Measurements from ENCODE around the gene JPH3.

GRCh38 chr16:87598431-87598830 lies 3.9 kb upstream of the JPH3 start:
- TF ChIP-seq GATA1 (IDR thresholded peaks at IDR 0.05; ENCODE audit: low read depth, low read length) (no peak), POLR2A (IDR thresholded peaks at IDR 0.05; ENCODE audit: low read length) (no peak)
